H7 (cell line): ENCODE data around the gene THSD7A. TPM values are rescaled to one million over a fixed set of nuclear protein-coding genes. Genes with fewer than 3 reads are reported as not detected.
A peak's percentile ranks its signal among the peaks of the same experiment; 100 is the strongest.

Experiments
- DNase-seq: peaks from one replicate; pipeline ENCODE4 v3.0.0; 2012
- H3K27me3 ChIP-seq: 2 replicates; pipeline ENCODE4 v1.6.0; 2011; ENCODE audit warnings: mild to moderate bottlenecking, low read length; ENCODE audit not compliant: control insufficient read depth, insufficient read depth
- H3K36me3 ChIP-seq: replicated peaks from 2 replicates; pipeline ENCODE4 v1.5.1; 2011; ENCODE audit warnings: low read length; ENCODE audit not compliant: control insufficient read depth, insufficient read depth
- H3K4me3 ChIP-seq: 2 replicates; pipeline ENCODE4 v1.5.1; 2011; ENCODE audit warnings: low read depth, mild to moderate bottlenecking, control low read depth, low read length, moderate library complexity; ENCODE audit not compliant: insufficient read depth
- total RNA-seq: library from RNA; depleted of rRNA; stranded (reverse); fragments of >200 nt; shearing (Covaris generic); gene quantifications from 2 replicates; pipeline ENCODE4 v1.2.3, GENCODE V29; 2014

Gene THSD7A
- total RNA-seq, 1 experiment from 2014 or later, result 0.69 TPM

GRCh38 chr7:11831156-11831735, 752 bp downstream of the THSD7A start:
- DNase-seq, result no peak
- Histone ChIP-seq H3K27me3 (peaks cover 14% of the 10 kb centered on the region), H3K4me3 (peak overlapping the region; percentile 48), H3K36me3 (no peaks in the 10 kb centered on the region)

GRCh38 chr7:11830582-11831155, 1.3 kb downstream of the THSD7A start:
- Histone ChIP-seq H3K36me3 (no peaks in the 10 kb centered on the region), H3K27me3 (peaks cover 14% of the 10 kb centered on the region)
- DNase-seq, result peak; percentile 15

GRCh38 chr7:11829954-11830353, 2.0 kb downstream of the THSD7A start:
- H3K4me3 ChIP-seq, result no peak overlapping the region
- peaks cover 14% of the 10 kb centered on the region for H3K27me3 ChIP-seq
- no peak for DNase-seq

More at GRCh38 chr7:11830582-11831155, 1.3 kb downstream of the THSD7A start:
- H3K4me3 ChIP-seq, result peak overlapping the region; percentile 48

GRCh38 chr7:11819947-11820346, 12.1 kb downstream of the THSD7A start:
- H3K27me3 ChIP-seq, result no peaks in the 10 kb centered on the region
- DNase-seq, result no peak
- H3K36me3 ChIP-seq, result no peaks in the 10 kb centered on the region
- no peak overlapping the region for H3K4me3 ChIP-seq

More at GRCh38 chr7:11829954-11830353, 2.0 kb downstream of the THSD7A start:
- no peaks in the 10 kb centered on the region for H3K36me3 ChIP-seq

GRCh38 chr7:11819271-11819670, 12.7 kb downstream of the THSD7A start:
- Histone ChIP-seq H3K27me3 (no peaks in the 10 kb centered on the region), H3K36me3 (no peaks in the 10 kb centered on the region), H3K4me3 (no peak overlapping the region)
- no peak for DNase-seq

GRCh38 chr7:11818281-11818680, 13.7 kb downstream of the THSD7A start:
- no peaks in the 10 kb centered on the region for H3K27me3 ChIP-seq
- DNase-seq, result no peak
- H3K4me3 ChIP-seq, result no peak overlapping the region
- no peaks in the 10 kb centered on the region for H3K36me3 ChIP-seq

- Histone ChIP-seq H3K36me3 (no peaks in the 10 kb centered on the region), H3K27me3 (no peaks in the 10 kb centered on the region), H3K4me3 (no peak overlapping the region)
- DNase-seq, result peak; percentile 10
Measured at GRCh38 chr7:11817111-11817740, 14.8 kb downstream of the THSD7A start.

- no peak for DNase-seq
- Histone ChIP-seq H3K27me3 (no peaks in the 10 kb centered on the region), H3K36me3 (no peaks in the 10 kb centered on the region), H3K4me3 (no peak overlapping the region)
Measured at GRCh38 chr7:11811709-11812108, 20.3 kb downstream of the THSD7A start.

GRCh38 chr7:11810043-11810625, 21.9 kb downstream of the THSD7A start:
- no peaks in the 10 kb centered on the region for H3K36me3 ChIP-seq
- H3K27me3 ChIP-seq, result no peaks in the 10 kb centered on the region
- no peak overlapping the region for H3K4me3 ChIP-seq
- no peak for DNase-seq

GRCh38 chr7:11807000-11807399, 25.0 kb downstream of the THSD7A start:
- no peak for DNase-seq

GRCh38 chr7:11804621-11805020, 27.4 kb downstream of the THSD7A start:
- H3K36me3 ChIP-seq, result no peaks in the 10 kb centered on the region
- DNase-seq, result no peak
- no peak overlapping the region for H3K4me3 ChIP-seq
- H3K27me3 ChIP-seq, result no peaks in the 10 kb centered on the region

More at GRCh38 chr7:11807000-11807399, 25.0 kb downstream of the THSD7A start:
- no peaks in the 10 kb centered on the region for H3K36me3 ChIP-seq
- H3K4me3 ChIP-seq, result no peak overlapping the region
- H3K27me3 ChIP-seq, result no peaks in the 10 kb centered on the region

GRCh38 chr7:11795231-11795630, 36.8 kb downstream of the THSD7A start:
- H3K27me3 ChIP-seq, result no peaks in the 10 kb centered on the region
- H3K4me3 ChIP-seq, result no peak overlapping the region
- no peaks in the 10 kb centered on the region for H3K36me3 ChIP-seq
- no peak for DNase-seq

- Histone ChIP-seq H3K36me3 (no peaks in the 10 kb centered on the region), H3K4me3 (no peak overlapping the region), H3K27me3 (no peaks in the 10 kb centered on the region)
- DNase-seq, result no peak
Measured at GRCh38 chr7:11792166-11792565, 39.8 kb downstream of the THSD7A start.

- no peak overlapping the region for H3K4me3 ChIP-seq
- no peak for DNase-seq
- no peaks in the 10 kb centered on the region for H3K27me3 ChIP-seq
- no peaks in the 10 kb centered on the region for H3K36me3 ChIP-seq
Measured at GRCh38 chr7:11788568-11788967, 43.4 kb downstream of the THSD7A start.

- H3K36me3 ChIP-seq, result no peaks in the 10 kb centered on the region
- DNase-seq, result no peak
Measured at GRCh38 chr7:11787534-11787933, 44.5 kb downstream of the THSD7A start.

More at GRCh38 chr7:11787534-11787933, 44.5 kb downstream of the THSD7A start:
- Histone ChIP-seq H3K27me3 (no peaks in the 10 kb centered on the region), H3K4me3 (no peak overlapping the region)
